ENCODE measurements around the gene PEX11G. TPM values are rescaled to one million over a fixed set of nuclear protein-coding genes. Genes with fewer than 3 reads are reported as not detected.

The PEX11G gene
- total RNA-seq, 2 donors from 2014 or later: 1.0 to 1.1 TPM

GRCh38 chr19:7527516-7528191 is 38.8 kb upstream of the PEX11G start:
- Histone ChIP-seq H3K4me3 (no peak overlapping the region), H3K9me3 (no peaks in the 10 kb centered on the region), H3K36me3 (peaks cover 42% of the 10 kb centered on the region), H3K27me3 (no peaks in the 10 kb centered on the region), H3K27ac (no peak overlapping the region), H3K4me1 (peaks cover 0 to 11% of the 10 kb centered on the region in 2 donors)
- TF ChIP-seq, protein P1, sequence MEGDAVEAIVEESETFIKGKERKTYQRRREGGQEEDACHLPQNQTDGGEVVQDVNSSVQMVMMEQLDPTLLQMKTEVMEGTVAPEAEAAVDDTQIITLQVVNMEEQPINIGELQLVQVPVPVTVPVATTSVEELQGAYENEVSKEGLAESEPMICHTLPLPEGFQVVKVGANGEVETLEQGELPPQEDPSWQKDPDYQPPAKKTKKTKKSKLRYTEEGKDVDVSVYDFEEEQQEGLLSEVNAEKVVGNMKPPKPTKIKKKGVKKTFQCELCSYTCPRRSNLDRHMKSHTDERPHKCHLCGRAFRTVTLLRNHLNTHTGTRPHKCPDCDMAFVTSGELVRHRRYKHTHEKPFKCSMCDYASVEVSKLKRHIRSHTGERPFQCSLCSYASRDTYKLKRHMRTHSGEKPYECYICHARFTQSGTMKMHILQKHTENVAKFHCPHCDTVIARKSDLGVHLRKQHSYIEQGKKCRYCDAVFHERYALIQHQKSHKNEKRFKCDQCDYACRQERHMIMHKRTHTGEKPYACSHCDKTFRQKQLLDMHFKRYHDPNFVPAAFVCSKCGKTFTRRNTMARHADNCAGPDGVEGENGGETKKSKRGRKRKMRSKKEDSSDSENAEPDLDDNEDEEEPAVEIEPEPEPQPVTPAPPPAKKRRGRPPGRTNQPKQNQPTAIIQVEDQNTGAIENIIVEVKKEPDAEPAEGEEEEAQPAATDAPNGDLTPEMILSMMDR (IDR thresholded peaks at IDR 0.05): no peak
- no peak for DNase-seq (ENCODE audit: low spot score)

DNA sequence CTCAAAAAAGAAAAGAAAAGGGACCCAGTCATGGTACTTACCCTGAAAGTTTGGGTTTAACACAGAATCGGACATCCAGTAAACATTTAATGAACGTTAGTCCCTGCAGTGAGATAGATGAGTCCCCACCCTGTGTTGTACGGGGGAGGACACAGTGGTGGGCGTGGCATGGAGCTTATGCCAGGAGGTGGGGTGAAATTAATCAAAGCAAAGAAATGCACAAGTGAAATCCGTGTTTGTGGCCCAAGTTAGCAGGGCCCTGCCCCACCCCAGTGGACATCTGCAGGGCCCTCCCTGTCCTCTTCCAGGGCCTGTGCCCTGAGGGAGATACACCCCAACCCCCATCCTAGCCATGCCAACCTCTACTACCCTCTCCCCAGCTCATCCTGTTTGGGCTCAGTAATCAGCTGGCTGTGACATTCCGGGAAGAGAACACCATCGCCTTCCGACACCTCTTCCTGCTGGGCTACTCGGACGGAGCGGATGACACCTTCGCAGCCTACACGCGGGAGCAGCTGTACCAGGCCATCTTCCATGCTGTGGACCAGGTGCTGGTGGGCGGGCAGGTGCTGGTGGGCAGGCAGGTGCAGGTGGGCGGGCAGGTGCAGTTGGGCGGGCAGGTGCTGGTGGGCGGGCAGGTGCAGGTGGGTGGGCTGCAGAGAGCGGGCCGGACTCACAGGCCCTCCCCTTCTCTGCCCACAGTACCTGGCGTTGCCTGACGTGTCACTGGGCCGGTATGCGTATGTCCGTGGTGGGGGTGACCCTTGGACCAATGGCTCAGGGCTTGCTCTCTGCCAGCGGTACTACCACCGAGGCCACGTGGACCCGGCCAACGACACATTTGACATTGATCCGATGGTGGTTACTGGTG is 37.5 kb upstream of the PEX11G start:
- DNase-seq (ENCODE audit: low spot score): no peak
- no peak overlapping the region for H3K27ac ChIP-seq
- peaks cover 42% of the 10 kb centered on the region for H3K36me3 ChIP-seq
- peaks cover 0 to 19% of the 10 kb centered on the region in 2 donors for H3K4me1 ChIP-seq
- no peak overlapping the region for H3K4me3 ChIP-seq
- no peaks in the 10 kb centered on the region for H3K9me3 ChIP-seq
- no peaks in the 10 kb centered on the region for H3K27me3 ChIP-seq
- TF ChIP-seq, protein P1 (IDR thresholded peaks at IDR 0.05): no peak

DNA sequence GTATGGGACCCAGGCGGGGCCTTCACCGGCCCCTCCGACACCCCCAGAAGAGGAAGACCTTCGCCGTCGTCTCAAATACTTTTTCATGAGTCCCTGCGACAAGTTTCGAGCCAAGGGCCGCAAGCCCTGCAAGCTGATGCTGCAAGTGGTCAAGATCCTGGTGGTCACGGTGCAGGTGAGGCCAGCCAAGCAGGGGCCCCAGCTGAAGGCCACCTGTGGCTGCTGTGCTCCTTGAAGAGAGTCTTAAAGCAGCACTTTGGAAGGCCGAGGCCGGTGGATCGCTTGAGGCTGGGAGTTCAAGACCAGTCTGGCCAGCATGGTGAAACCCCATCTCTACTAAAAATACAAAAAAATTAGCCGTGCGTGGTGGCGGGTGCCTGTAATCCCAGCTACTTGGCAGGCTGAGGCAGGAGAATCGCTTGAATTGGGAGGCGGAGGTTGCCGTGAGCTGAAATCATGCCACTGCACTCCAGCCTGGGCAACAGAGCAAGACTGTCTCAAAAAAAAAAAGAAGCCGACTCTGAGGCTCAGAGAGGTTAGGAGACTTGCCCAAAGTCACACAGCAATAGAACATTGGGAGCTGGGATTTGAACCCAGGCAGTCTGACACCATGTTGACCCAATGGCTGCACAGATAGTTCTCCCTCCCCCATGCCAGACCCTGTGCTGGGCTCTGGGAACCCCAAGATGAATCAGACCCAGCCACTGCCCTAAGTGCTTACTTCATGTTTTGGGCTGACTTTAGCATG is 36.3 kb upstream of the PEX11G start:
- Histone ChIP-seq H3K9me3 (no peaks in the 10 kb centered on the region), H3K27ac (no peak overlapping the region), H3K27me3 (no peaks in the 10 kb centered on the region), H3K4me3 (no peak overlapping the region), H3K36me3 (peaks cover 42% of the 10 kb centered on the region), H3K4me1 (peaks cover 0 to 19% of the 10 kb centered on the region in 2 donors)
- TF ChIP-seq, protein P1 (IDR thresholded peaks at IDR 0.05): no peak
- no peak for DNase-seq (ENCODE audit: low spot score)

- no peak for DNase-seq (ENCODE audit: low spot score)
- Histone ChIP-seq H3K27ac (no peak overlapping the region), H3K36me3 (peaks cover 42% of the 10 kb centered on the region), H3K4me3 (no peak overlapping the region), H3K4me1 (peaks cover 0 to 19% of the 10 kb centered on the region in 2 donors), H3K27me3 (no peaks in the 10 kb centered on the region), H3K9me3 (no peaks in the 10 kb centered on the region)
- TF ChIP-seq, protein P1 (IDR thresholded peaks at IDR 0.05): no peak
Observed at GRCh38 chr19:7524523-7524922, 35.7 kb upstream of the PEX11G start.

DNA sequence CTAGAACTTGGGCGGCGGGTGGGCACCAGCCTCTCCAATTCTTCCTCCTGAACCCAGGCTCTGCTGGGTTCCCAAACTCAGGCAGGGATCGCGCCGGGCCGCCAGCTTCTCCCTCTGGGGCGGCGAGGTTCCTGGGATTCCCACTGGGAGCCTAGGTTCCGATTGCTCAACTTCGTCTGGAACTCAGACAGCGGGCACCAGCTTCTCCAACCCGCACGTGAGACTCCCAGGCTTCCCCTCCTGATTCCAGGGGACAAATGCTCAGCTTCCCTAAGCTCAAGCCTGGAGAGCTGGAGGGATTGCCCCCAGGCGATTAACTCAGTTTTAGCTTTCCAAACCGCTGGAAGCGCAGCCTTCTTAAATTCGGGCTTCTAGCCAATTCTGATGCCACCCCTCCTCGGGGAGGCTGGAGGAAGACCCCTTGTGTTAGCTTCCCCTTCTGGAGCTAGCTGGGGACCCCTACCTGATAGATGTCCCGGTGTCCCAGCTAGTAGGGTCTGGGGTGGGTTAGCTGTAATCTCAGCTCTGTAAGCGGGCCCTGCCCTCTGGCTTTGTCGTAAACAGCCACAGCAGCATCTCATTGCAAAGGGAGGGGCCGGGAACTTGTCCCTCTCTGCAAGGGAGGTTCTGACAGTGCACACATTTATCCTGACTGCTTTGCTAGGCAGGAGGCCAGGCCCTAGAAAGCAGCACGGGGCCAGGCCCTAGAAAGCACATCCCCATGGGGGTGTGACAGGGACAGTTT is 34.3 kb upstream of the PEX11G start:
- Histone ChIP-seq H3K36me3 (peaks cover 30% of the 10 kb centered on the region), H3K4me3 (peak overlapping the region; percentile 77 to 81), H3K27me3 (no peaks in the 10 kb centered on the region), H3K27ac (peak overlapping the region; percentile 17 to 71), H3K9me3 (no peaks in the 10 kb centered on the region), H3K4me1 (peaks cover 0 to 19% of the 10 kb centered on the region in 2 donors)
- no peak for DNase-seq (ENCODE audit: low spot score)
- TF ChIP-seq, protein P1 (IDR thresholded peaks at IDR 0.05): no peak

Measured in right atrium auricular region (tissue), 2 donors.